ENCODE measurements around the gene RGL1. TPM values are rescaled to one million over a fixed set of nuclear protein-coding genes. Genes with fewer than 3 reads are reported as not detected.

The RGL1 gene
- total RNA-seq, 4 donors from 2014 or later = 4.0 to 5.1 (median 4.8) TPM

GRCh38 chr1:183898610-183899009 lies 93.7 kb downstream of the RGL1 start:
- intact Hi-C loops (cut with DNase I; ENCODE audit: low total_unique reads) = no loop called here
- DNase-seq = no peak
- Histone ChIP-seq H3K27me3 (no peaks in the 10 kb centered on the region), H3K27ac (no peak overlapping the region), H3K36me3 (no peaks in the 10 kb centered on the region), H3K9me3 (no peaks in the 10 kb centered on the region), H3K4me1 (peaks cover 5 to 16% of the 10 kb centered on the region in 2 donors), H3K4me3 (no peak overlapping the region)
- no peak for ATAC-seq
- TF ChIP-seq POLR2A (IDR thresholded peaks at IDR 0.05) = no peak
- TF ChIP-seq, protein P1, sequence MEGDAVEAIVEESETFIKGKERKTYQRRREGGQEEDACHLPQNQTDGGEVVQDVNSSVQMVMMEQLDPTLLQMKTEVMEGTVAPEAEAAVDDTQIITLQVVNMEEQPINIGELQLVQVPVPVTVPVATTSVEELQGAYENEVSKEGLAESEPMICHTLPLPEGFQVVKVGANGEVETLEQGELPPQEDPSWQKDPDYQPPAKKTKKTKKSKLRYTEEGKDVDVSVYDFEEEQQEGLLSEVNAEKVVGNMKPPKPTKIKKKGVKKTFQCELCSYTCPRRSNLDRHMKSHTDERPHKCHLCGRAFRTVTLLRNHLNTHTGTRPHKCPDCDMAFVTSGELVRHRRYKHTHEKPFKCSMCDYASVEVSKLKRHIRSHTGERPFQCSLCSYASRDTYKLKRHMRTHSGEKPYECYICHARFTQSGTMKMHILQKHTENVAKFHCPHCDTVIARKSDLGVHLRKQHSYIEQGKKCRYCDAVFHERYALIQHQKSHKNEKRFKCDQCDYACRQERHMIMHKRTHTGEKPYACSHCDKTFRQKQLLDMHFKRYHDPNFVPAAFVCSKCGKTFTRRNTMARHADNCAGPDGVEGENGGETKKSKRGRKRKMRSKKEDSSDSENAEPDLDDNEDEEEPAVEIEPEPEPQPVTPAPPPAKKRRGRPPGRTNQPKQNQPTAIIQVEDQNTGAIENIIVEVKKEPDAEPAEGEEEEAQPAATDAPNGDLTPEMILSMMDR (IDR thresholded peaks at IDR 0.05 in 4 of 5, conservative IDR thresholded peaks at IDR 0.05 in 1 of 5) = no peak
- in situ Hi-C loops (cut with MboI; ENCODE audit: low sequenced_read_pairs in 4 of 4) = loop anchor here in 1 of 4 donors (25.0 kb wide), 1 partner anchor 436 kb away; the partner anchor contains the start of gene SMG7

DNA sequence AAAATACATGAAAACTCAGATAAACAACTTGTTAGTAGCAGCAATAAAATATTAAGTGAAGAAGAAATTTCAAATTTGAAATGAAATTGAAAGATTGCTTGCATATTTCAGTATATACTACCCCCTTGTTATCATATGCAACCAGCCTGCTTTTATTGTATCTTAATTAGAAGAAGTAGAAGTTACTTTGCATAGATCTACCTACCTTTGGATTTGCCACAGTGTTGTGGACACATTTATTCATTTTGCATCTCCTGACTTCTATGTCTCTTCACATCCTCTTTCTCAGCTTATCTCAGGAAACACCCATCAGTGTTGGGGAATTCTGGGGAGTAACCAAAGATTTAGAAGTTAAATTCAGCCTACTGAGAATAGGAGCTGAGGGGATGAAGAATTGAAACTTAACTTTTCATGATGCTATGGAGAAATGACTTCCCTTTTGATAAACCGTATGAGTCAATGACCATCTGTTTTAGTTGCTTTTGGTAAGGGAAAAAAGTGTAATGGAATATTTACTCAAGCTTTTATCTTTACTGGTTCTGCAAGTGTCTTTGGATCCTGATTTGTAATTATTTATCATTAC lies 96.9 kb downstream of the RGL1 start:
- Histone ChIP-seq H3K27ac (no peak overlapping the region), H3K4me3 (no peak overlapping the region), H3K9me3 (no peaks in the 10 kb centered on the region), H3K4me1 (peaks cover 0 to 4% of the 10 kb centered on the region in 2 donors), H3K36me3 (no peaks in the 10 kb centered on the region), H3K27me3 (no peaks in the 10 kb centered on the region)
- intact Hi-C loops (cut with DNase I; ENCODE audit: low total_unique reads) = no loop called here
- in situ Hi-C loops (cut with MboI; ENCODE audit: low sequenced_read_pairs in 4 of 4) = loop anchor here in 2 of 4 donors (25.0 kb wide), 2 partner anchors 440 to 615 kb away; partner anchors contain the start of gene SMG7 (in 1 of the 2)
- DNase-seq (no peak), ATAC-seq (no peak)
- TF ChIP-seq, protein P1 (IDR thresholded peaks at IDR 0.05 in 4 of 5, conservative IDR thresholded peaks at IDR 0.05 in 1 of 5) = no peak
- TF ChIP-seq POLR2A (IDR thresholded peaks at IDR 0.05) = no peak

DNA sequence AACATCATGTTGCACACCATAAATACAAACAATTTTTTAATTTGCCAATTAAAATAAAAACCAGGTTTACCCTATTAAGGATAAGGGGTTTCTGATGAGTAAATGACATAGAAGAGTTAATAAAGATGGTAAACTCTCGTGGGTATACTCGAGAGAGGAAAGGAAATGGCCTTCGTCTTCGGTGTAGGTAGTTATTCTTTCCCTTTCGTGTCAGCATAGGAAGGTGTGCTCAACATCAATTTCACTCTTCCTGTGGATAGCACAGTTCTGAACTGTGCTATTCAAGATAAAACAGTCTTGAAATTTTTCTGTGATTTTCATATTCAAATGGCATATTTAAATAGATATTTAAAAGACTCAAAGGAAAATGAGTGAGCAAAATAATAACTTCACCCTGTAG lies 98.2 kb downstream of the RGL1 start:
- TF ChIP-seq, protein P1 (IDR thresholded peaks at IDR 0.05 in 4 of 5, conservative IDR thresholded peaks at IDR 0.05 in 1 of 5) = no peak
- no peak for TF ChIP-seq POLR2A (IDR thresholded peaks at IDR 0.05)
- H3K9me3 ChIP-seq = no peaks in the 10 kb centered on the region
- in situ Hi-C loops (cut with MboI; ENCODE audit: low sequenced_read_pairs in 4 of 4) = loop anchor here in 2 of 4 donors (25.0 kb wide), 2 partner anchors 441 to 616 kb away; partner anchors contain the start of gene SMG7 (in 1 of the 2)
- no peaks in the 10 kb centered on the region for H3K36me3 ChIP-seq
- intact Hi-C loops (cut with DNase I; ENCODE audit: low total_unique reads) = no loop called here
- ATAC-seq = no peak
- peaks cover 0 to 3% of the 10 kb centered on the region in 2 donors for H3K4me1 ChIP-seq
- no peak overlapping the region for H3K4me3 ChIP-seq
- no peaks in the 10 kb centered on the region for H3K27me3 ChIP-seq
- no peak for DNase-seq
- no peak overlapping the region for H3K27ac ChIP-seq

DNA sequence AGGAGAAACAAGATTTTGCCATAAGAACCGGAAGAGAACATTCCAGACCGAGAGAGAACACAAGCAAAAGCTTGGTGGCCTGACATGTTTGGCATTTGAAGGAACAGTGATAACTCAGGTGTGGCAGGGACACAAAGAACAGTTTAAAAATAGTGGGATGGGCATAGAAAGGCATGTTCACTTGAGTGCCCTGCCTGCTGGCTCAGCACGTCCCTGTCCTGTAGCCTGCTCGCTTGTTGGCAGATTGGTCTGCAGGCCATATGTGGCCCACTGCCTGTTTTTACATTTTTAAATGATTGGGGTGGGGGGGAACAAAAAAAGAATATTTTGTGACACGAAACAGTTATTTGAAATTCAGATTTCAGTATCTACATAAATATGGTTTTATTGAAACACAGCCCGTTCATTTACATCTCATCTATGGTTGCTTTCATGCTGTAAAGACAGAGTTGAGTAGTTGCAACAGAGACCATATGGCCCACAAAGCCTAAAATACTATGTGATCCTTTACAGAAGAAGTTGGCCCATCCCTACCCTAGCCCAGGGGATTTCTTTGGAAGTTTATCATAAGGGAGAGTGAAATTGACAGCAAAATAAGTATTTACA lies 100.7 kb downstream of the RGL1 start:
- no peaks in the 10 kb centered on the region for H3K9me3 ChIP-seq
- TF ChIP-seq, protein P1 (IDR thresholded peaks at IDR 0.05 in 4 of 5, conservative IDR thresholded peaks at IDR 0.05 in 1 of 5) = no peak
- no peak for TF ChIP-seq POLR2A (IDR thresholded peaks at IDR 0.05)
- no peaks in the 10 kb centered on the region for H3K27me3 ChIP-seq
- ATAC-seq = no peak
- in situ Hi-C loops (cut with MboI; ENCODE audit: low sequenced_read_pairs in 4 of 4) = loop anchor here in 2 of 4 donors (25.0 kb wide), 2 partner anchors 443 to 618 kb away; partner anchors contain the start of gene SMG7 (in 1 of the 2)
- H3K27ac ChIP-seq = no peak overlapping the region
- intact Hi-C loops (cut with DNase I; ENCODE audit: low total_unique reads) = no loop called here
- DNase-seq = no peak
- H3K4me1 ChIP-seq = no peaks in the 10 kb centered on the region
- H3K4me3 ChIP-seq = no peak overlapping the region
- H3K36me3 ChIP-seq = no peaks in the 10 kb centered on the region
